Endothelial cell of umbilical vein (primary cell): ENCODE data around the gene IL23A. TPM values are rescaled to one million over a fixed set of nuclear protein-coding genes. Genes with fewer than 3 reads are reported as not detected.

ENCODE experiments used
- BruUV-seq: library from RNA; stranded (reverse); fragments of 400-500 nt; replicated peaks from 2 replicates; lab custom pipeline; 2021; lab: Mats Ljungman, UMichigan
- CTCF ChIA-PET: fragments of 300-600, 350-600 bp; sonication (Branson Sonifier 250); formaldehyde crosslinking; loops from one replicate; lab custom pipeline; 2021; ENCODE audit warnings: antibody characterized with exemption, inconsistent platforms; lab: Charles Lee
- POLR2A ChIA-PET: fragments of 300-600, 350-600 bp; sonication (Branson Sonifier 250); formaldehyde crosslinking; loops from one replicate; lab custom pipeline; 2021; ENCODE audit warnings: antibody characterized with exemption, inconsistent platforms; lab: Charles Lee
- DNase-seq: peaks from one replicate; pipeline ENCODE4 v3.0.0-alpha.2; 2011; ENCODE audit warnings: low read depth, low spot score
- FAIRE-seq: peaks from 2 replicates; lab custom pipeline; 2011; peaks lifted over from hg19 to GRCh38; lab: Jason Lieb, UNC
- H2AFZ ChIP-seq: 2 replicates; pipeline ENCODE4 v1.6.0; 2012; ENCODE audit warnings: low read depth, low read length, control low read depth, inconsistent platforms
- H3K27ac ChIP-seq: 2 replicates; pipeline ENCODE4 v1.5.1; 2011; ENCODE audit warnings: low read depth, mild to moderate bottlenecking, control low read depth, low read length, moderate library complexity; ENCODE audit not compliant: insufficient read depth
- H3K27me3 ChIP-seq, 2 experiments: 2 replicates each; pipeline versions ENCODE4 v1.6.0 to v1.6.1; 2011; ENCODE audit warnings: low read length in 2 of 2, mixed read lengths in 1 of 2; ENCODE audit not compliant: control insufficient read depth in 2 of 2, insufficient read depth in 2 of 2
- H3K36me3 ChIP-seq, 2 experiments: 2 replicates in 1 of 2; 3 replicates in 1 of 2; pipeline ENCODE4 v1.5.1; 2011; ENCODE audit warnings: low read length in 2 of 2, mild to moderate bottlenecking in 1 of 2, moderate library complexity in 1 of 2; ENCODE audit not compliant: control insufficient read depth in 2 of 2, insufficient read depth in 2 of 2; ENCODE audit errors: extremely low read depth in 1 of 2
- H3K4me1 ChIP-seq: 3 replicates; pipeline ENCODE4 v1.5.1; 2011; ENCODE audit warnings: mild to moderate bottlenecking, low read length; ENCODE audit not compliant: control insufficient read depth, insufficient read depth; ENCODE audit errors: extremely low read depth
- H3K4me2 ChIP-seq: 2 replicates; pipeline ENCODE4 v1.6.1; 2011; ENCODE audit warnings: low read length, control low read depth, mixed read lengths; ENCODE audit not compliant: insufficient read depth
- H3K4me3 ChIP-seq, 3 experiments: fragments of 200-600 bp in 1 of 3; sonication (generic), shearing (Covaris generic) in 1 of 3; replicated peaks in 1 of 3; 2 replicates each; pipeline ENCODE4 v1.5.1; 2011 to 2016; ENCODE audit warnings: control low read depth in 3 of 3, low read length in 3 of 3, mild to moderate bottlenecking in 2 of 3, inconsistent platforms in 1 of 3, low read depth in 1 of 3, moderate library complexity in 1 of 3; ENCODE audit not compliant: insufficient read depth in 1 of 3
- H3K79me2 ChIP-seq: 2 replicates; pipeline ENCODE4 v1.6.0; 2012; ENCODE audit warnings: low read length, inconsistent platforms; ENCODE audit not compliant: control insufficient read depth, insufficient read depth
- H3K9ac ChIP-seq: replicated peaks from 2 replicates; pipeline ENCODE3; 2011; ENCODE audit warnings: low read length, control low read depth; ENCODE audit not compliant: insufficient read depth; ENCODE audit errors: extremely low read depth
- H3K9me1 ChIP-seq: replicated peaks from 3 replicates; pipeline ENCODE4 v1.6.0; 2011; ENCODE audit warnings: mild to moderate bottlenecking, low read length; ENCODE audit not compliant: control insufficient read depth, insufficient read depth; ENCODE audit errors: extremely low read depth
- H3K9me3 ChIP-seq: replicated peaks from 2 replicates; pipeline ENCODE4 v1.5.1; 2012; ENCODE audit warnings: low read length, inconsistent platforms; ENCODE audit not compliant: control insufficient read depth, insufficient read depth
- H4K20me1 ChIP-seq: replicated peaks from 2 replicates; pipeline ENCODE3; 2011; ENCODE audit warnings: mild to moderate bottlenecking, low read length; ENCODE audit not compliant: control insufficient read depth, insufficient read depth; ENCODE audit errors: extremely low read depth
- EZH2 ChIP-seq: IDR thresholded peaks from 2 replicates; pipeline ENCODE4 v1.6.1; 2012; ENCODE audit warnings: borderline replicate concordance, low read depth, mild to moderate bottlenecking, moderate library complexity, low read length, inconsistent platforms; ENCODE audit not compliant: severe bottlenecking
- FOS ChIP-seq: IDR thresholded peaks from 2 replicates; pipeline ENCODE4 v1.6.1; 2011; ENCODE audit warnings: mild to moderate bottlenecking, low read length, moderate library complexity, borderline replicate concordance; ENCODE audit not compliant: insufficient read depth
- GATA2 ChIP-seq: IDR thresholded peaks from 2 replicates; pipeline ENCODE4 v1.7.0; 2011; ENCODE audit warnings: low read depth, mild to moderate bottlenecking, moderate library complexity, mixed read lengths, low read length; ENCODE audit not compliant: insufficient read length, insufficient read depth
- JUN ChIP-seq: IDR thresholded peaks from 2 replicates; pipeline ENCODE4 v1.6.1; 2011; ENCODE audit warnings: borderline replicate concordance, low read depth; ENCODE audit not compliant: insufficient read length, insufficient read depth
- MYC ChIP-seq: IDR thresholded peaks from one replicate; pipeline ENCODE4 v1.6.1; 2011; ENCODE audit warnings: mild to moderate bottlenecking, low read depth, low read length
- POLR2A ChIP-seq: IDR thresholded peaks from 2 replicates; pipeline ENCODE4 v1.6.1; 2012; ENCODE audit warnings: low read depth, mild to moderate bottlenecking, control low read depth, low read length
- POLR2AphosphoS5 ChIP-seq: IDR thresholded peaks from 2 replicates; pipeline ENCODE4 v1.6.1; 2012; ENCODE audit warnings: low read depth, mild to moderate bottlenecking, control low read depth, low read length, moderate library complexity; ENCODE audit not compliant: insufficient read depth
- dilution Hi-C: fragments of 300-500 bp; cut with MboI; formaldehyde crosslinking; loops from one replicate; pipeline ENCODE4 v1.15.0; 2019; ENCODE audit warnings: low sequenced_read_pairs; ENCODE audit not compliant: extremely low pct_ligation_motif_present
- intact Hi-C: fragments of 100-400 bp; cut with micrococcal nuclease; formaldehyde crosslinking; loops from one replicate; pipeline ENCODE4 v1.10.0; 2022
- polyA plus RNA-seq, 4 experiments: library from polyadenylated mRNA; depleted of rRNA in 3 of 4; stranded (reverse) in 3 of 4; unstranded in 1 of 4; fragments of >200 nt; gene quantifications; 2 replicates each; pipeline versions ENCODE4 v1.2.1 to v1.2.3, GENCODE V29; 2011 to 2012; ENCODE audit warnings: missing spikeins in 1 of 4
- total RNA-seq: library from RNA; stranded (reverse); gene quantifications from 2 replicates; pipeline ENCODE4 v1.2.3, GENCODE V29; 2021
- TF ChIP-seq, protein P1 (sequence below), 2 donors: IDR thresholded peaks; 1 replicate in 1 of 2; 2 replicates in 1 of 2; pipeline ENCODE4 v1.5.1; 2011; ENCODE audit warnings: low read length in 2 of 2, mild to moderate bottlenecking in 2 of 2, moderate library complexity in 2 of 2, control low read depth in 1 of 2, inconsistent platforms in 1 of 2, low read depth in 1 of 2; ENCODE audit not compliant: insufficient read depth in 1 of 2; ENCODE audit errors: extremely low read depth in 1 of 2
- TF ChIP-seq, protein P2 (sequence below): IDR thresholded peaks from 2 replicates; pipeline ENCODE4 v1.6.1; 2011; ENCODE audit not compliant: insufficient read depth, insufficient read length

Gene IL23A
- total and polyA plus RNA-seq, 2 donors (not counting 3 experiments of a cell fraction or from before 2014, with no cell fraction given) = 0.12 TPM; not detected in 1

DNA sequence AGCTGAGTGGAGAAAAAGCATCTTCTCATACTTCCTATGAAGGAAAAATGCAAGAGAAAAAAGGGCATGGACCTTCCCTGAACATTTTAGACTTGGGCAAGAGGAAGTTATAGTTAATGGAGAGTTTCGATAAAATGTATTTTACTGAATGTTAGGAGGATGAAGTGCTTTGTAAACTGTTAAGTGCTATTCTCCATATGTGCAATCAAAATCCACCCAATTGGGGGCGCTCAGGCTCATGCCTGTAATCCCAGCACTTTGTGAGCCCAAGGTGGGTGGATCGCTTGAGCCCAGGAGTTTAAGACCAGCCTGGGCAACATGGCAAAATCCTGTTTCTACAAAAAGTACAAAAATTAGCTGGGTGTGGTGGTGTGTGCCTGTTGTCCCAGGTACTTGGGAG lies 21.0 kb upstream of the IL23A start:
- Histone ChIP-seq H3K4me2 (no peak overlapping the region), H3K4me3 (no peak overlapping the region), H3K9me3 (no peaks in the 10 kb centered on the region), H3K9me1 (no peaks in the 10 kb centered on the region), H2AFZ (no peak overlapping the region), H3K27ac (no peak overlapping the region), H3K36me3 (no peaks in the 10 kb centered on the region), H3K27me3 (no peaks in the 10 kb centered on the region), H3K9ac (no peak overlapping the region), H3K79me2 (peaks cover 13% of the 10 kb centered on the region), H3K4me1 (peaks cover 9% of the 10 kb centered on the region), H4K20me1 (no peaks in the 10 kb centered on the region)
- POLR2A ChIA-PET = no interaction called here
- CTCF ChIA-PET = interaction anchor here (4.5 kb wide), 1 partner anchor 145 kb away, joined by 60 read pairs; no protein-coding TSS in a partner anchor
- TF ChIP-seq POLR2AphosphoS5 = no peak
- TF ChIP-seq, protein P1, sequence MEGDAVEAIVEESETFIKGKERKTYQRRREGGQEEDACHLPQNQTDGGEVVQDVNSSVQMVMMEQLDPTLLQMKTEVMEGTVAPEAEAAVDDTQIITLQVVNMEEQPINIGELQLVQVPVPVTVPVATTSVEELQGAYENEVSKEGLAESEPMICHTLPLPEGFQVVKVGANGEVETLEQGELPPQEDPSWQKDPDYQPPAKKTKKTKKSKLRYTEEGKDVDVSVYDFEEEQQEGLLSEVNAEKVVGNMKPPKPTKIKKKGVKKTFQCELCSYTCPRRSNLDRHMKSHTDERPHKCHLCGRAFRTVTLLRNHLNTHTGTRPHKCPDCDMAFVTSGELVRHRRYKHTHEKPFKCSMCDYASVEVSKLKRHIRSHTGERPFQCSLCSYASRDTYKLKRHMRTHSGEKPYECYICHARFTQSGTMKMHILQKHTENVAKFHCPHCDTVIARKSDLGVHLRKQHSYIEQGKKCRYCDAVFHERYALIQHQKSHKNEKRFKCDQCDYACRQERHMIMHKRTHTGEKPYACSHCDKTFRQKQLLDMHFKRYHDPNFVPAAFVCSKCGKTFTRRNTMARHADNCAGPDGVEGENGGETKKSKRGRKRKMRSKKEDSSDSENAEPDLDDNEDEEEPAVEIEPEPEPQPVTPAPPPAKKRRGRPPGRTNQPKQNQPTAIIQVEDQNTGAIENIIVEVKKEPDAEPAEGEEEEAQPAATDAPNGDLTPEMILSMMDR (IDR thresholded peaks at IDR 0.05; ENCODE audit: extremely low read depth in 1 of 2, insufficient read depth in 1 of 2, low read depth in 1 of 2, low read length in 2 of 2) = no peak
- no peak for TF ChIP-seq POLR2A
- TF ChIP-seq MYC = no peak
- TF ChIP-seq GATA2 = no peak
- no peak for TF ChIP-seq JUN
- TF ChIP-seq, protein P2, sequence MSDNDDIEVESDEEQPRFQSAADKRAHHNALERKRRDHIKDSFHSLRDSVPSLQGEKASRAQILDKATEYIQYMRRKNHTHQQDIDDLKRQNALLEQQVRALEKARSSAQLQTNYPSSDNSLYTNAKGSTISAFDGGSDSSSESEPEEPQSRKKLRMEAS = no peak
- TF ChIP-seq EZH2 = no peak
- TF ChIP-seq FOS = no peak
- no TSS peak for BruUV-seq
- intact Hi-C loops (no loop called here), dilution Hi-C loops (no loop called here)
- DNase-seq = no peak
- FAIRE-seq = no peak
